ENCODE results near the gene BAIAP3.

- TF ChIP-seq, protein P1, sequence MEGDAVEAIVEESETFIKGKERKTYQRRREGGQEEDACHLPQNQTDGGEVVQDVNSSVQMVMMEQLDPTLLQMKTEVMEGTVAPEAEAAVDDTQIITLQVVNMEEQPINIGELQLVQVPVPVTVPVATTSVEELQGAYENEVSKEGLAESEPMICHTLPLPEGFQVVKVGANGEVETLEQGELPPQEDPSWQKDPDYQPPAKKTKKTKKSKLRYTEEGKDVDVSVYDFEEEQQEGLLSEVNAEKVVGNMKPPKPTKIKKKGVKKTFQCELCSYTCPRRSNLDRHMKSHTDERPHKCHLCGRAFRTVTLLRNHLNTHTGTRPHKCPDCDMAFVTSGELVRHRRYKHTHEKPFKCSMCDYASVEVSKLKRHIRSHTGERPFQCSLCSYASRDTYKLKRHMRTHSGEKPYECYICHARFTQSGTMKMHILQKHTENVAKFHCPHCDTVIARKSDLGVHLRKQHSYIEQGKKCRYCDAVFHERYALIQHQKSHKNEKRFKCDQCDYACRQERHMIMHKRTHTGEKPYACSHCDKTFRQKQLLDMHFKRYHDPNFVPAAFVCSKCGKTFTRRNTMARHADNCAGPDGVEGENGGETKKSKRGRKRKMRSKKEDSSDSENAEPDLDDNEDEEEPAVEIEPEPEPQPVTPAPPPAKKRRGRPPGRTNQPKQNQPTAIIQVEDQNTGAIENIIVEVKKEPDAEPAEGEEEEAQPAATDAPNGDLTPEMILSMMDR (IDR thresholded peaks at IDR 0.05; ENCODE audit: insufficient read depth, low read length) = no peak
- TF ChIP-seq SPI1 (IDR thresholded peaks at IDR 0.05; ENCODE audit: borderline replicate concordance, low read depth) = no peak
- no peak for TF ChIP-seq POLR2AphosphoS5 (IDR thresholded peaks at IDR 0.05; ENCODE audit: low read depth)
- no peak for TF ChIP-seq GABPA (IDR thresholded peaks at IDR 0.05; ENCODE audit: low read depth)
Observed at GRCh38 chr16:1347286-1347855, 13.9 kb downstream of the BAIAP3 start.

All from HL-60 (cell line).